Measurements from ENCODE around the gene SUN1. TPM values are rescaled to one million over a fixed set of nuclear protein-coding genes. Genes with fewer than 3 reads are reported as not detected.

SUN1 gene
- polyA plus RNA-seq, 3 donors: 44.2 to 154 (median 51.5) TPM

GRCh38 chr7:823649-824048 lies 8.6 kb upstream of the SUN1 start:
- Histone ChIP-seq H3K4me3 (replicated peaks in 1 of 3; ENCODE audit: low read depth in 2 of 3, low read length in 3 of 3) (no peak overlapping the region), H3K27me3 (ENCODE audit: control insufficient read depth in 2 of 2, insufficient read depth in 2 of 2, low read length in 2 of 2) (peaks cover 0 to 9% of the 10 kb centered on the region in 2 donors), H4K20me1 (ENCODE audit: insufficient read depth, low read length) (peaks cover 99% of the 10 kb centered on the region), H3K9me3 (replicated peaks in 1 of 2; ENCODE audit: control insufficient read depth in 1 of 2, insufficient read depth in 1 of 2, low read length in 2 of 2) (no peaks in the 10 kb centered on the region), H3K36me3 (replicated peaks in 1 of 2; ENCODE audit: control insufficient read depth in 1 of 2, insufficient read depth in 2 of 2, low read length in 2 of 2) (peaks cover 0 to 28% of the 10 kb centered on the region in 2 donors), H2AFZ (ENCODE audit: insufficient read depth, low read depth, low read length, poor library complexity, severe bottlenecking) (no peak overlapping the region), H3K79me2 (ENCODE audit: insufficient read depth, low read length) (peaks cover 74% of the 10 kb centered on the region), H3K9ac (ENCODE audit: insufficient read depth, low read length, poor library complexity, severe bottlenecking) (no peak overlapping the region), H3K27ac (ENCODE audit: low read depth in 1 of 2, low read length in 2 of 2) (no peak overlapping the region), H3K4me2 (replicated peaks; ENCODE audit: extremely low read depth, low read length, poor library complexity, severe bottlenecking) (no peak overlapping the region), H3K4me1 (ENCODE audit: control insufficient read depth in 1 of 2, insufficient read depth in 2 of 2, low read length in 2 of 2) (no peaks in the 10 kb centered on the region)
- TF ChIP-seq CTCF (IDR thresholded peaks at IDR 0.05): no peak
- Mint-ChIP-seq H3K27ac (peak overlapping the region in 1 of 7 donors; percentile 32), H3K36me3 (peaks cover 48 to 77% of the 10 kb centered on the region in 2 donors), H3K27me3 (ENCODE audit: low read depth in 3 of 3) (peaks cover 17 to 38% (median 19%) of the 10 kb centered on the region in 3 donors), H3K9me3 (peaks cover 0 to 2% (median 0%) of the 10 kb centered on the region in 7 donors), H3K4me1 (peaks cover 10% of the 10 kb centered on the region), H3K4me3 (no peak overlapping the region)
- no peak for DNase-seq
- intact Hi-C loops (cut with micrococcal nuclease): no loop called here
- WGBS (ENCODE audit: insufficient coverage): 93% methylated on average over 8 of the region's 8 CpGs

- H4K20me1 ChIP-seq (ENCODE audit: insufficient read depth, low read length): peaks cover 99% of the 10 kb centered on the region
- 93% methylated on average over 4 of the region's 7 CpGs for WGBS (ENCODE audit: insufficient coverage)
- DNase-seq: no peak
- Mint-ChIP-seq H3K27ac (no peak overlapping the region), H3K4me3 (no peak overlapping the region), H3K9me3 (peaks cover 0 to 2% (median 0%) of the 10 kb centered on the region in 7 donors), H3K4me1 (peaks cover 10% of the 10 kb centered on the region), H3K27me3 (ENCODE audit: low read depth in 3 of 3) (peaks cover 15 to 34% (median 15%) of the 10 kb centered on the region in 3 donors), H3K36me3 (peaks cover 49 to 77% of the 10 kb centered on the region in 2 donors)
- no peak overlapping the region for H2AFZ ChIP-seq (ENCODE audit: insufficient read depth, low read depth, low read length, poor library complexity, severe bottlenecking)
- peaks cover 75% of the 10 kb centered on the region for H3K79me2 ChIP-seq (ENCODE audit: insufficient read depth, low read length)
- H3K9ac ChIP-seq (ENCODE audit: insufficient read depth, low read length, poor library complexity, severe bottlenecking): no peak overlapping the region
- H3K4me3 ChIP-seq (replicated peaks in 1 of 3; ENCODE audit: low read depth in 2 of 3, low read length in 3 of 3): no peak overlapping the region
- peaks cover 0 to 7% of the 10 kb centered on the region in 2 donors for H3K27me3 ChIP-seq (ENCODE audit: control insufficient read depth in 2 of 2, insufficient read depth in 2 of 2, low read length in 2 of 2)
- no peaks in the 10 kb centered on the region for H3K4me1 ChIP-seq (ENCODE audit: control insufficient read depth in 1 of 2, insufficient read depth in 2 of 2, low read length in 2 of 2)
- TF ChIP-seq CTCF (IDR thresholded peaks at IDR 0.05): no peak
- H3K36me3 ChIP-seq (replicated peaks in 1 of 2; ENCODE audit: control insufficient read depth in 1 of 2, insufficient read depth in 2 of 2, low read length in 2 of 2): peaks cover 0 to 32% of the 10 kb centered on the region in 2 donors
- intact Hi-C loops (cut with micrococcal nuclease): no loop called here
- H3K9me3 ChIP-seq (replicated peaks in 1 of 2; ENCODE audit: control insufficient read depth in 1 of 2, insufficient read depth in 1 of 2, low read length in 2 of 2): no peaks in the 10 kb centered on the region
- H3K4me2 ChIP-seq (replicated peaks; ENCODE audit: extremely low read depth, low read length, poor library complexity, severe bottlenecking): no peak overlapping the region
- H3K27ac ChIP-seq (ENCODE audit: low read depth in 1 of 2, low read length in 2 of 2): no peak overlapping the region
Measured at GRCh38 chr7:824081-824480, 8.2 kb upstream of the SUN1 start.
